Neural cell (in vitro differentiated cells): ENCODE data around the gene TPM1. TPM values are rescaled to one million over a fixed set of nuclear protein-coding genes. Genes with fewer than 3 reads are reported as not detected.

Experiments used
- H2AFZ ChIP-seq: fragments of 200-600, 300-800 bp; sonication (generic), shearing (Covaris generic); 2 replicates; pipeline ENCODE4 v1.6.0; 2014; ENCODE audit warnings: low read depth, mild to moderate bottlenecking, antibody characterized with exemption, low read length, moderate library complexity
- H3F3A ChIP-seq: fragments of 200-600 bp; shearing (Covaris generic); 2 replicates; pipeline ENCODE4 v1.6.1; 2016; ENCODE audit warnings: mild to moderate bottlenecking, moderate library complexity, mixed read lengths, antibody characterized with exemption, low read length; ENCODE audit not compliant: insufficient read depth, poor library complexity, severe bottlenecking
- H3K27ac ChIP-seq: fragments of 200-600, 300-800 bp; sonication (generic), shearing (Covaris generic); 2 replicates; pipeline ENCODE4 v1.5.1; 2014; ENCODE audit warnings: mild to moderate bottlenecking, low read length, moderate library complexity
- H3K27me3 ChIP-seq: fragments of 300-800, 200-600 bp; sonication (generic), shearing (Covaris generic); 2 replicates; pipeline ENCODE4 v1.6.0; 2014; ENCODE audit warnings: mild to moderate bottlenecking, low read depth, low read length, moderate library complexity; ENCODE audit not compliant: insufficient read depth
- H3K36me3 ChIP-seq: fragments of 300-800, 200-600 bp; sonication (generic), shearing (Covaris generic); 2 replicates; pipeline ENCODE4 v1.5.1; 2014; ENCODE audit warnings: mild to moderate bottlenecking, antibody characterized with exemption, low read length, moderate library complexity; ENCODE audit not compliant: insufficient read depth
- H3K4me2 ChIP-seq: fragments of 300-800, 200-600 bp; sonication (generic), shearing (Covaris generic); 2 replicates; pipeline ENCODE4 v1.6.0; 2014; ENCODE audit warnings: mild to moderate bottlenecking, low read length
- H3K4me3 ChIP-seq: fragments of 300-800, 200-600 bp; sonication (generic), shearing (Covaris generic); 2 replicates; pipeline ENCODE4 v1.5.1; 2014; ENCODE audit warnings: mild to moderate bottlenecking, low read length, moderate library complexity
- H3K79me2 ChIP-seq: fragments of 200-600 bp; shearing (Covaris generic); replicated peaks from 2 replicates; pipeline ENCODE4 v1.6.0; 2014; ENCODE audit warnings: mild to moderate bottlenecking, low read length, moderate library complexity; ENCODE audit not compliant: insufficient read depth
- H3K9ac ChIP-seq: fragments of 300-800, 200-600 bp; sonication (generic), shearing (Covaris generic); 2 replicates; pipeline ENCODE4 v1.6.1; 2016; ENCODE audit warnings: mild to moderate bottlenecking, low read length, mixed read lengths
- H3K9me2 ChIP-seq: fragments of 200-600 bp; shearing (Covaris generic); 2 replicates; pipeline ENCODE4 v1.6.1; 2016; ENCODE audit warnings: mild to moderate bottlenecking, low read length, mixed read lengths; ENCODE audit not compliant: insufficient read depth
- H3K9me3 ChIP-seq: fragments of 200-600, 300-800 bp; sonication (generic), shearing (Covaris generic); 2 replicates; pipeline ENCODE4 v1.6.1; 2016; ENCODE audit warnings: mild to moderate bottlenecking, mixed run types, low read length, moderate library complexity, mixed read lengths
- H4K20me1 ChIP-seq: fragments of 200-600 bp; shearing (Covaris generic); 2 replicates; pipeline ENCODE4 v1.6.1; 2016; ENCODE audit warnings: mild to moderate bottlenecking, mixed run types; ENCODE audit not compliant: insufficient read depth
- CTCF ChIP-seq: fragments of 450-650 bp; IDR thresholded peaks from 2 replicates; pipeline ENCODE4 v1.5.1; 2014; ENCODE audit warnings: antibody characterized with exemption, mild to moderate bottlenecking, moderate library complexity; ENCODE audit not compliant: poor library complexity, severe bottlenecking
- EP300 ChIP-seq: fragments of 450-650 bp; conservative IDR thresholded peaks from 2 replicates; pipeline ENCODE4 v1.6.1; 2014; ENCODE audit warnings: antibody characterized with exemption, mild to moderate bottlenecking, moderate library complexity; ENCODE audit not compliant: poor library complexity, severe bottlenecking
- EZH2 ChIP-seq: fragments of 200-600, 300-800 bp; shearing (Covaris generic), sonication (generic); IDR thresholded peaks from 2 replicates; pipeline ENCODE4 v1.6.1; 2014; ENCODE audit warnings: antibody characterized with exemption, low read length, borderline replicate concordance, mild to moderate bottlenecking; ENCODE audit not compliant: insufficient read depth, poor library complexity, severe bottlenecking
- MXI1 ChIP-seq: fragments of 450-650 bp; conservative IDR thresholded peaks from 2 replicates; pipeline ENCODE4 v1.6.1; 2014; ENCODE audit warnings: antibody characterized with exemption, mild to moderate bottlenecking; ENCODE audit not compliant: poor library complexity, severe bottlenecking
- POLR2AphosphoS5 ChIP-seq: IDR thresholded peaks from 2 replicates; pipeline ENCODE4 v1.6.1; 2012
- RAD21 ChIP-seq: fragments of 450-650 bp; conservative IDR thresholded peaks from 2 replicates; pipeline ENCODE4 v1.6.1; 2014; ENCODE audit warnings: antibody characterized with exemption, mild to moderate bottlenecking, moderate library complexity
- SMC3 ChIP-seq: fragments of 450-650 bp; conservative IDR thresholded peaks from 2 replicates; pipeline ENCODE4 v1.6.1; 2014; ENCODE audit warnings: antibody characterized with exemption, mild to moderate bottlenecking, moderate library complexity; ENCODE audit not compliant: poor library complexity
- TAF1 ChIP-seq: IDR thresholded peaks from 2 replicates; pipeline ENCODE4 v1.6.1; 2012; ENCODE audit warnings: low read depth
- polyA plus RNA-seq: library from polyadenylated mRNA; depleted of rRNA; stranded (reverse); fragments of >200 nt; gene quantifications from 2 replicates; pipeline ENCODE4 v1.2.3, GENCODE V29; 2014
- TF ChIP-seq, protein P1 (sequence below): IDR thresholded peaks from 2 replicates; pipeline ENCODE4 v1.6.1; 2012; ENCODE audit warnings: borderline replicate concordance

The TPM1 gene
- polyA plus RNA-seq, 1 donor from 2014 or later = 254 TPM

GRCh38 chr15:62997441-62997840 lies 45.1 kb upstream of the TPM1 start:
- H3K9me3 ChIP-seq = no peaks in the 10 kb centered on the region
- H3K4me3 ChIP-seq = no peak overlapping the region
- no peaks in the 10 kb centered on the region for H3K79me2 ChIP-seq
- H3F3A ChIP-seq = no peaks in the 10 kb centered on the region
- no peak overlapping the region for H3K4me2 ChIP-seq
- TF ChIP-seq MXI1 (no peak), RAD21 (no peak), CTCF (no peak), POLR2AphosphoS5 (no peak), TAF1 (no peak), EZH2 (no peak), EP300 (no peak), SMC3 (no peak)
- TF ChIP-seq, protein P1, sequence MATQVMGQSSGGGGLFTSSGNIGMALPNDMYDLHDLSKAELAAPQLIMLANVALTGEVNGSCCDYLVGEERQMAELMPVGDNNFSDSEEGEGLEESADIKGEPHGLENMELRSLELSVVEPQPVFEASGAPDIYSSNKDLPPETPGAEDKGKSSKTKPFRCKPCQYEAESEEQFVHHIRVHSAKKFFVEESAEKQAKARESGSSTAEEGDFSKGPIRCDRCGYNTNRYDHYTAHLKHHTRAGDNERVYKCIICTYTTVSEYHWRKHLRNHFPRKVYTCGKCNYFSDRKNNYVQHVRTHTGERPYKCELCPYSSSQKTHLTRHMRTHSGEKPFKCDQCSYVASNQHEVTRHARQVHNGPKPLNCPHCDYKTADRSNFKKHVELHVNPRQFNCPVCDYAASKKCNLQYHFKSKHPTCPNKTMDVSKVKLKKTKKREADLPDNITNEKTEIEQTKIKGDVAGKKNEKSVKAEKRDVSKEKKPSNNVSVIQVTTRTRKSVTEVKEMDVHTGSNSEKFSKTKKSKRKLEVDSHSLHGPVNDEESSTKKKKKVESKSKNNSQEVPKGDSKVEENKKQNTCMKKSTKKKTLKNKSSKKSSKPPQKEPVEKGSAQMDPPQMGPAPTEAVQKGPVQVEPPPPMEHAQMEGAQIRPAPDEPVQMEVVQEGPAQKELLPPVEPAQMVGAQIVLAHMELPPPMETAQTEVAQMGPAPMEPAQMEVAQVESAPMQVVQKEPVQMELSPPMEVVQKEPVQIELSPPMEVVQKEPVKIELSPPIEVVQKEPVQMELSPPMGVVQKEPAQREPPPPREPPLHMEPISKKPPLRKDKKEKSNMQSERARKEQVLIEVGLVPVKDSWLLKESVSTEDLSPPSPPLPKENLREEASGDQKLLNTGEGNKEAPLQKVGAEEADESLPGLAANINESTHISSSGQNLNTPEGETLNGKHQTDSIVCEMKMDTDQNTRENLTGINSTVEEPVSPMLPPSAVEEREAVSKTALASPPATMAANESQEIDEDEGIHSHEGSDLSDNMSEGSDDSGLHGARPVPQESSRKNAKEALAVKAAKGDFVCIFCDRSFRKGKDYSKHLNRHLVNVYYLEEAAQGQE = no peak
- H2AFZ ChIP-seq = no peak overlapping the region
- H3K27me3 ChIP-seq = no peaks in the 10 kb centered on the region
- H3K36me3 ChIP-seq = no peaks in the 10 kb centered on the region
- H3K27ac ChIP-seq = no peak overlapping the region
- no peaks in the 10 kb centered on the region for H3K9me2 ChIP-seq
- H4K20me1 ChIP-seq = no peaks in the 10 kb centered on the region
- H3K9ac ChIP-seq = no peak overlapping the region

GRCh38 chr15:62998262-62998890 lies 44.2 kb upstream of the TPM1 start:
- no peak overlapping the region for H3K9ac ChIP-seq
- no peaks in the 10 kb centered on the region for H3K9me3 ChIP-seq
- H3K27ac ChIP-seq = no peak overlapping the region
- no peaks in the 10 kb centered on the region for H3K79me2 ChIP-seq
- TF ChIP-seq POLR2AphosphoS5 (no peak), MXI1 (no peak), TAF1 (no peak), EP300 (no peak), SMC3 (no peak), EZH2 (no peak), RAD21 (no peak), CTCF (no peak)
- TF ChIP-seq, protein P1 = no peak
- no peak overlapping the region for H3K4me2 ChIP-seq
- H3K9me2 ChIP-seq = no peaks in the 10 kb centered on the region
- H2AFZ ChIP-seq = no peak overlapping the region
- no peak overlapping the region for H3K4me3 ChIP-seq
- H3F3A ChIP-seq = no peaks in the 10 kb centered on the region
- no peaks in the 10 kb centered on the region for H3K36me3 ChIP-seq
- no peaks in the 10 kb centered on the region for H3K27me3 ChIP-seq
- no peaks in the 10 kb centered on the region for H4K20me1 ChIP-seq
